ENCODE measurements around the gene INSR.
A peak's percentile ranks its signal among the peaks of the same experiment; 100 is the strongest.
"Not testable (repeated sequence)": the region's sequence is repeated elsewhere in the genome, so short reads cannot be mapped to it uniquely, and the experiment has no call there.

The INSR gene

DNA sequence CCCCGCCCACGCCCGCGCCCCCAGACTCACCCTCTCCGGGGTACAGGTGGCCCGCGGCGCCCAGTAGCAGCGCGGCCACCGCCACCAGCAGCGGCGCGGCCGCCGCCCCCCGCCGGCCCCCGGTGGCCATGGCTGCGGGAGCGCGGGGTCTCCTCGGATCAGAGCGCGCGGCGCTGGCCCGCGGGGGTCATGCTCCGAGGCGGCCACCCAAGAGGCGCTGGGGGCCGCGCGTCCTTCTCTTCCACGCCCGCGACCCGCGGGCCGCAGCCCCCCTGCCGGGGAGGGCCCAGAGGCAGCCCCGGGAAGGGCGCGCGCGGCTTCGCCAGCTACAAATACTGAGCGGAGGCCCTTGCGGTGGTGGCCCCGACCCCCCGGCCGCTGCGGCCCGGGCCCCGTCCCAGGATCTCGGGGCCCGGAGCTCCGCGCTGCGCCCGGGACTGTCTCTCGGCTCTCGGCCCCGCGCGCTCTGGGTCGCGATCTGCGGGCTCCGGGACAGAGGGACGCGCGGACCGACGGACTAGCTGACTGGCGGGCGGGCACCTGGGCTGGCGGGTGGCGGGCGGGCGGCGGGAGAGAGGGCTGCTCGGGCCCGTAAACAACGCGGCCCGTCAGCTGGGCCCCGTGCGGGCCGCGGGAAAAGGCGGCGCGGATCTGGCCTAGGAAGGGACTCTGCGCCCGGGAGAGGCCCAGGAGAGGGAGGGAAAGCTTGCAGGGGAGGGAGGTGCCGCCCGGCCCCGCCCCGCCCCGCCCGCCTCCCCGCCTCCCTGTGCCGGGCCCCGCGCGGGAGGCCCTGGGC is at the start of gene INSR:
TSS of gene INSR (minus strand) at position 653 of the 796 bp plus-strand sequence. CDS start at position 130, 523 bp downstream.
- DNase-seq: peak; percentile 90

GRCh38 chr19:7342143-7342542 is 47.9 kb upstream of the INSR start:
- DNase-seq: no peak

DNA sequence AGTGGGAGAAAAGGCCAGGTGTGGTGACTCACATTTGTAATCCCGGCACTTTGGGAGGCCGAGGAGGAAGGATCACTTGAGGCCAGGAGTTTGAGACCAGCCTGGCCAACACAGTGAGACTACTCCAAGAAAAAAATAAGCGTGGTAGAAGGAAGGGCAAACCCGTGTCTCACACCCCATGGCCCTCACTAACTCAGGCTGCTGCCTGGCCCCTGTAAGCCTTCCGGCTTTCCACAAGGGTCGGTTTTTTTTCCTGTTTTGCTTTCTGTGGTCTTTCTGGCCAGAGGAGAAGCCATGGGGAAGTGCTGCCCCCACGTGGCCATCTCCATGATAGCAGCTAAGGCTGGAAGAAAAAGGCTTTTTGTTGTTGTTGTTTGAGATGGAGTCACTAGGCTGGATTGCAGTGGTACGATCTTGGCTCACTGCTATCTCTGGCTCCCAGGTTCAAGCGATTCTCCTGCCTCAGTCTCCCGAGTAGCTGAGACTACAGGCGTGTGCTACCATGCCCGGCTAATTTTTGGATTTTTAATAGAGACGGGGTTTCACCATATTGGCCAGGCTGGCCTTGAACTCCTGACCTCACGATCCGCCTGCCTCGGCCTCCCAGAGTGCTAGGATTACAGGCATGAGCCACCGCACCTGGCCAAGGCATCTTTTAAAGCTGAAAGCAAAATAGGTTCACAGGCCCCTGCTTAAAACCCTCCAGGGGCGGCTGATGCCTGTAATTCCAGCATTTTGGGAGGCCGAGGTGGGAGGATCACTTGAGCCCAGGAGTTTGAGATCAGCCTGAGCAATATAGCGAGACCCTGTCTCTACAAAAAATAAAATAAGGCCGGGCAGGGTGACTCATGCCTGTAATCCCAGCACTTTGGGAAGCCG is 47.0 kb upstream of the INSR start:
- peak; percentile 85 for DNase-seq

DNA sequence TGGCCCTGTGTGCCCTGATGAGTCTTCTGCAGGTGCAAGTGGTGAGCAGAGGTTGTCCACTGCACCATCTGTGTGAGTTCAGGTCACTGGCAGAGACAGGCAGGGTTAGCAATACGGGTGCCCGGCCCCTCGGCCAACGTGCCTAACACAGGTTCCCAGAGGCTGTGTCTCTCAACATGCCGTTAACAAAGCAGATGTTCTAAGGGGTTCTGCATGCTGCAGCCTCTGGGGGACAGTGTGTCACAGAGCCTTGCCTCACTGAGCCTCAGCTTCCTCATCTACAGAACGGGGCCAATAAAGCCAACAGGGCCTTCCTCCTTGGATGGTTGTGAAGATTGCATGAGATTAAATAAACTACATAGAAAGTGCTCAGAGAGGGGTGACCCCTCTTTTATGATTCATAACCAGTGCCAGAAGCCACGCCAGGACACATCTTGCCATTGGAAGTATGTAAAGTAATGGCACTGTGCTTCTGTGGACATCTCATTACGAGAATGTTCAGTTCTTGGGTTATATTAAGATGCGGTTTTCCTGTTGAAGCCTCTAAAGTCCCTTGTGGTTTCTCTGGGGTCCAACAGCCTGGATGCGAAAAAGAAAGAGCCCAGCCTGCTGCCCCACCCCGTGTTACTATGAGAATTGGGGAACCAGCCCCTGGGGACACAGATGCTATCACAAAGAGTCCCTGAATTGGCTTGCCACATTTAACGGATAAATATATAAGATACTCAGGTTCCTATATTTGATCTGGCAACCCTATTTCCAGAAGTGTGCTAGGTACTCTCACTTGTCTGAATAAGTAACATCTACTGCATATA is 43.4 kb upstream of the INSR start:
- peak; percentile 30 for DNase-seq

GRCh38 chr19:7336321-7336973 is 42.2 kb upstream of the INSR start:
- DNase-seq: no peak

- DNase-seq: no peak
Measured at GRCh38 chr19:7333198-7334118, 39.2 kb upstream of the INSR start.

- no peak for DNase-seq
Measured at GRCh38 chr19:7331446-7331845, 37.2 kb upstream of the INSR start.

- no peak for DNase-seq
Measured at GRCh38 chr19:7328647-7329046, 34.4 kb upstream of the INSR start.

DNA sequence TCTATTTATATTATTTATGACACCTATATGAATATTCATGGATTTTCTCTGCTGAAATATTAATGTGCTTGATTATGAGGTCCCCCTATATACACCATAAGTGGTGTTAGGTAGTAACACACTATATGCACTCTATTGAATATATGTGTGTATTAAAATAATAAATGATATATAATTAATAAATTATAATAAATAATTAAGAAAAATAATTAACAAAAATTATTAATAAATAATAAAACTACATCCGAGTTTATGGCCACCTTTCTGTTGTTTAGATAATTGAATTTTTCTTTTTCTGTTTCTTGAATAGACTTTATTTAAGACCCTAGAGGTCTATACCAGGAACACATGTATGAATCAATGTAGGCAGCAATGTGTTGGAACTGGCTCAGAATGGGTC is 33.6 kb upstream of the INSR start:
- DNase-seq: no peak

- no peak for DNase-seq
Measured at GRCh38 chr19:7326105-7326877, 32.1 kb upstream of the INSR start.

- DNase-seq: no peak
Measured at GRCh38 chr19:7318176-7318575, 24.0 kb upstream of the INSR start.

GRCh38 chr19:7312816-7313215 is 18.6 kb upstream of the INSR start:
- no peak for DNase-seq

DNA sequence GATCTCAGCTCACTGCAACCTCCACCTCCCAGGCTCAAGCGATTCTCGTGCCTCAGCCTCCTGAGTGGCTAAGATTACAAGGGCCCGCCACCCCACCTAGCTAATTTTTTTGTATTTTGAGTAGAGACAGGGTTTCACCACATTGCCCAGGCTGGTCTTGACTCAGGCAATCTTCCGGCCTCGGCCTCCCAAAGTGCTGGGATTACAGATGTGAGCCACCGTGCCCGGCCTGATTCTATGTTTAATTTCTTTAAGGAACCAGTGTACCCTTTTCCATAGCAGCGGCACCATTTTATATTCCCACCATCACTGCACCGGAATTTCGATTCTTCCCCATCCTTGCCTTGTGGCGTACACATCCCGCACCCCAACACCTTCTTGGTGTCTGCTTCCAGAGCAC is 17.7 kb upstream of the INSR start:
- DNase-seq: no peak

GRCh38 chr19:7308327-7308726 is 14.1 kb upstream of the INSR start:
- DNase-seq: not testable (repeated sequence)

DNA sequence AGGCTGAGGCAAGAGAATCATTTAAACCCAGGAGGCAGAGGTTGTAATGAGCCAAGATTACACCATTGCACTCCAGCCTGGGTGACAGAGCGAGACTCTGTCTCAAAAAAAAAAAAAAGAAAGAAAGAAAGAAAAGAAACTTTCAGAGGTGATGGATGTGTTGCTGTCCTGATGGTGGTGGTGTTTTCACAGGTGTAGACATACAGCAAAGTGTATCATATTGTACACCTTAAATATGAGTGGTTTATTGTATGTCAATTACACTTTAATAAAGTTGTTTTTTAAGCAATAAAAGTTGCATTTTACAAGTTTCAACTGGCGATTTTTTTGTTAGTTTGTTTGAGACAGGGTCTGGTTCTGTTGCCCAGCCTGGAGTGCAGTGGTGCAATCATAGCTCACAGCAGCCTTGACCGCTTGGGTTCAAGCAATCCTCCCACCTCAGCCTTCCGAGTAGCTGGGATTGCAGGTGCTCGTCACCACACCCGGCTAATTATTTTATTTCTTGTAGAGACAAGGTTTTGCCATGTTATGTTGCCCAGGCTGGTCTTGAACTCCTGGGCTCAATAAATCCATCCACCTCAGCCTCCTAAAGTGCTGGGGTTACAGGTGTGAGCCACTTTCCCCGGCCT is 13.5 kb upstream of the INSR start:
- DNase-seq: no peak

GRCh38 chr19:7304200-7304599 is 10.0 kb upstream of the INSR start:
- no peak for DNase-seq

DNA sequence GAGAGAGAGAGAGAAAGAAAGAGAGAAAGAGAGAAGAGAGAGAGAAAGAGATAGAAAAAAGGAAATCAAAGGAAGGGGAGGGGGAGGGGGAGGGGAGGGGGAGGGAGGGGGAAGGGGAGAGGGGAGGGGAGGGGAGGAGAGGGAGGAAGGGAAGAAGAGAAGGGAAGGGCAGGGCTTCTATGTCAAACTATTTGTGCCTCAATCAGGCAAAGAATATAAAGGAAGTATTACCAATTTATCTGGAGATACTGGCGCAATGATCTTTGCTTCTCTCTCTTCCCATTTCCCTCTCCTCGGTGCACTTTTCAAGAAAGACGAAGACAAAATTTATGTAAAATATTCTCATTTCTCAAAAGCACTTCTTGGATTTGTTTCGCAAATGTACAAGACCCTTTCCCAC is 9.3 kb upstream of the INSR start:
- DNase-seq: no peak

- DNase-seq: no peak
Measured at GRCh38 chr19:7301525-7301924, 7.3 kb upstream of the INSR start.

DNA sequence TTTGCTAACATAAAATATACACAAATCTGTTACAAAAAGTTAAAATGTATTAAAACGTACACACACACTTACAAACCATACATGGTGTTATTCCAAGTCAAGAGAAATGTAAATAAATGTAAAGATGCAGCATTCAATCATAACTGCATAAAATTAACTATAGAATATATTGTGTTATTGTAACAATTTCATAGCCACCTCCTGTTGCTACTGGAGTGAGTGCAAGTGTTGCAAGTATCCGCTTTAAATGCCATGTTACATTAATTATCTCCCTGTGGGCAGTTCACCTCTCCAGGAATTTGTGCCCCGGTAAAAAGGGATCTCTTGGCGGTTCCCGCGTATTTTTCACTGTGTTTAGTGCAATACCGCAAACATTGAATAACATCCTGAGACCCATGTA is 3.5 kb upstream of the INSR start:
- DNase-seq: no peak

- no peak for DNase-seq
Measured at GRCh38 chr19:7295912-7296536, 1.8 kb upstream of the INSR start.
